H9 (cell line): ENCODE data around the gene DUOXA2. TPM values are rescaled to one million over a fixed set of nuclear protein-coding genes. Genes with fewer than 3 reads are reported as not detected.

ENCODE experiments used
- DNase-seq: peaks from one replicate; pipeline ENCODE4 v3.0.0-alpha.2; 2017
- H2AFZ ChIP-seq: one replicate; pipeline ENCODE4 v1.6.1; 2013; ENCODE audit warnings: mild to moderate bottlenecking, low read length, control low read depth, moderate library complexity
- H2AK5ac ChIP-seq: 2 replicates; pipeline ENCODE4 v1.6.1; 2013; ENCODE audit warnings: low read length, control low read depth, mixed read lengths; ENCODE audit not compliant: insufficient read length
- H2BK120ac ChIP-seq: one replicate; pipeline ENCODE4 v1.6.1; 2013; ENCODE audit warnings: low read depth, mild to moderate bottlenecking, low read length, control low read depth, inconsistent platforms; ENCODE audit not compliant: poor library complexity, severe bottlenecking
- H2BK12ac ChIP-seq: 2 replicates; pipeline ENCODE4 v1.6.1; 2013; ENCODE audit warnings: low read length, control low read depth, mixed read lengths, low read depth; ENCODE audit not compliant: insufficient read length
- H2BK15ac ChIP-seq: 2 replicates; pipeline ENCODE4 v1.6.1; 2013; ENCODE audit warnings: low read depth, low read length, control low read depth
- H2BK20ac ChIP-seq: one replicate; pipeline ENCODE4 v1.6.1; 2013; ENCODE audit warnings: low read depth, mild to moderate bottlenecking, low read length, control low read depth, inconsistent platforms; ENCODE audit not compliant: poor library complexity, severe bottlenecking
- H2BK5ac ChIP-seq: 2 replicates; pipeline ENCODE4 v1.6.1; 2013; ENCODE audit warnings: low read length, control low read depth, mixed read lengths; ENCODE audit not compliant: insufficient read length
- H3K14ac ChIP-seq: 2 replicates; pipeline ENCODE4 v1.6.1; 2013; ENCODE audit warnings: low read length, control low read depth; ENCODE audit not compliant: insufficient read depth
- H3K18ac ChIP-seq: 2 replicates; pipeline ENCODE4 v1.6.1; 2013; ENCODE audit warnings: low read depth, mild to moderate bottlenecking, mixed read lengths, low read length, control low read depth; ENCODE audit not compliant: insufficient read length
- H3K23ac ChIP-seq: 2 replicates; pipeline ENCODE4 v1.6.1; 2013; ENCODE audit warnings: low read length, control low read depth, mixed read lengths, low read depth; ENCODE audit not compliant: insufficient read length
- H3K23me2 ChIP-seq: 2 replicates; pipeline ENCODE4 v1.6.1; 2013; ENCODE audit warnings: low read depth, mild to moderate bottlenecking, mixed read lengths, low read length, control low read depth; ENCODE audit not compliant: insufficient read length, poor library complexity, severe bottlenecking
- H3K27ac ChIP-seq: 2 replicates; pipeline ENCODE4 v1.5.1; 2013; ENCODE audit warnings: low read length, control low read depth, mixed read lengths, low read depth; ENCODE audit not compliant: insufficient read length
- H3K27me3 ChIP-seq: 2 replicates; pipeline ENCODE4 v1.6.1; 2013; ENCODE audit warnings: low read length, control low read depth, inconsistent platforms; ENCODE audit not compliant: insufficient read depth
- H3K4ac ChIP-seq: 2 replicates; pipeline ENCODE4 v1.6.1; 2013; ENCODE audit warnings: low read depth, mild to moderate bottlenecking, control low read depth, inconsistent platforms, low read length, moderate library complexity
- H3K4me1 ChIP-seq: 2 replicates; pipeline ENCODE4 v1.6.1; 2013; ENCODE audit warnings: low read length, control low read depth, inconsistent platforms; ENCODE audit not compliant: insufficient read depth
- H3K4me2 ChIP-seq: 2 replicates; pipeline ENCODE4 v1.6.1; 2013; ENCODE audit warnings: low read length, control low read depth, mixed read lengths; ENCODE audit not compliant: insufficient read length, insufficient read depth
- H3K56ac ChIP-seq: 2 replicates; pipeline ENCODE4 v1.6.1; 2013; ENCODE audit warnings: low read depth, mild to moderate bottlenecking, mixed read lengths, low read length, control low read depth; ENCODE audit not compliant: insufficient read length
- H3K79me1 ChIP-seq: 2 replicates; pipeline ENCODE4 v1.6.1; 2013; ENCODE audit warnings: low read depth, mild to moderate bottlenecking, moderate library complexity, low read length, control low read depth, inconsistent platforms; ENCODE audit not compliant: insufficient read depth, poor library complexity, severe bottlenecking
- H3K79me2 ChIP-seq: 2 replicates; pipeline ENCODE4 v1.6.1; 2013; ENCODE audit warnings: low read length, control low read depth, inconsistent platforms; ENCODE audit not compliant: insufficient read depth
- H3K9ac ChIP-seq: 2 replicates; pipeline ENCODE4 v1.6.1; 2013; ENCODE audit warnings: low read length, control low read depth, mixed read lengths; ENCODE audit not compliant: insufficient read length; ENCODE audit errors: extremely low read depth
- H3K9me3 ChIP-seq: one replicate; pipeline ENCODE4 v1.6.1; 2013; ENCODE audit warnings: low read depth, low read length, inconsistent platforms; ENCODE audit not compliant: control insufficient read depth
- H3T11ph ChIP-seq: one replicate; pipeline ENCODE4 v1.6.1; 2013; ENCODE audit warnings: mild to moderate bottlenecking, low read length, control low read depth, inconsistent platforms
- H4K20me1 ChIP-seq: one replicate; pipeline ENCODE4 v1.6.1; 2013; ENCODE audit not compliant: control insufficient read depth, insufficient read length, insufficient read depth
- H4K5ac ChIP-seq: 2 replicates; pipeline ENCODE4 v1.6.1; 2013; ENCODE audit warnings: low read depth, mild to moderate bottlenecking, mixed read lengths, low read length, control low read depth; ENCODE audit not compliant: insufficient read length
- H4K8ac ChIP-seq: replicated peaks from 2 replicates; pipeline ENCODE4 v1.6.1; 2013; ENCODE audit warnings: low read length, control low read depth, mixed read lengths, low read depth; ENCODE audit not compliant: insufficient read length
- H4K91ac ChIP-seq: 2 replicates; pipeline ENCODE4 v1.6.1; 2013; ENCODE audit warnings: low read depth, mild to moderate bottlenecking, moderate library complexity, mixed read lengths, low read length, control low read depth; ENCODE audit not compliant: insufficient read length
- H3K27ac Mint-ChIP-seq, 3 experiments: 2 replicates in 2 of 3; 3 replicates in 1 of 3; pipeline ENCODE4 v1.8.0; 2020 to 2021; ENCODE audit warnings: mixed read lengths in 3 of 3, mild to moderate bottlenecking in 1 of 3, moderate library complexity in 1 of 3
- H3K27me3 Mint-ChIP-seq: 2 replicates; pipeline ENCODE4 v1.8.0; 2021; ENCODE audit warnings: low read depth, mild to moderate bottlenecking, moderate library complexity, mixed read lengths
- H3K36me3 Mint-ChIP-seq, 3 experiments: 2 replicates in 2 of 3; 3 replicates in 1 of 3; pipeline ENCODE4 v1.8.0; 2020 to 2021; ENCODE audit warnings: low read depth in 3 of 3, mixed read lengths in 3 of 3; ENCODE audit not compliant: insufficient read depth in 1 of 3
- H3K4me1 Mint-ChIP-seq, 2 experiments: 2 replicates each; pipeline ENCODE4 v1.8.0; 2020; ENCODE audit warnings: mixed read lengths in 2 of 2
- H3K4me3 Mint-ChIP-seq, 2 experiments: 2 replicates in 1 of 2; 3 replicates in 1 of 2; pipeline ENCODE4 v1.8.0; 2020 to 2021; ENCODE audit warnings: mild to moderate bottlenecking in 2 of 2, mixed read lengths in 2 of 2, moderate library complexity in 1 of 2
- H3K9me3 Mint-ChIP-seq, 2 experiments: 2 replicates in 1 of 2; 3 replicates in 1 of 2; pipeline ENCODE4 v1.8.0; 2020; ENCODE audit warnings: mild to moderate bottlenecking in 2 of 2, mixed read lengths in 2 of 2, moderate library complexity in 1 of 2
- CTCF ChIP-seq: fragments of 200-600 bp; sonication (generic); conservative IDR thresholded peaks from 3 replicates; pipeline ENCODE4 v1.8.0; 2021; ENCODE audit warnings: antibody characterized with exemption, mild to moderate bottlenecking
- WGBS: extraction: QIAGEN DNeasy Blood & Tissue Kit; methylation state at CpG from one replicate; pipeline ENCODE4 v1.1.7; 2013; ENCODE audit warnings: missing lambda C conversion rate, low lambda C conversion rate, mixed read lengths; ENCODE audit not compliant: insufficient read length; ENCODE audit errors: extremely low coverage; 5-methylcytosine and 5-hydroxymethylcytosine counted together
- total RNA-seq: library from RNA; stranded (reverse); gene quantifications from 2 replicates; pipeline ENCODE4 v1.2.1, GENCODE V29; 2021

DUOXA2 gene
- total RNA-seq, 1 experiment from 2014 or later = not detected

GRCh38 chr15:45100884-45101625, 13.1 kb upstream of the DUOXA2 start:
- no peaks in the 10 kb centered on the region for H3K79me2 ChIP-seq
- H3T11ph ChIP-seq = no peak overlapping the region
- no peak overlapping the region for H4K5ac ChIP-seq
- TF ChIP-seq CTCF = no peak
- H2BK20ac ChIP-seq = no peak overlapping the region
- peaks cover 6% of the 10 kb centered on the region; the same call in 1 of the 2 replicates for H3K4me1 ChIP-seq
- H2AK5ac ChIP-seq = no peak overlapping the region
- H3K14ac ChIP-seq = no peak overlapping the region
- no peak overlapping the region for H2BK15ac ChIP-seq
- no CpG with 5 or more reads among the region's 7 CpGs for WGBS
- no peak overlapping the region for H2BK5ac ChIP-seq
- H3K79me1 ChIP-seq = no peaks in the 10 kb centered on the region
- no peaks in the 10 kb centered on the region for H3K9me3 ChIP-seq
- Mint-ChIP-seq H3K36me3 (no peaks in the 10 kb centered on the region; a peak in 1 of 7 replicates), H3K4me3 (peak overlapping the region; percentile 10 to 21; a peak in 3 of 5 replicates), H3K4me1 (peaks cover 20 to 28% of the 10 kb centered on the region in 2 experiments), H3K27me3 (peaks cover 34% of the 10 kb centered on the region), H3K9me3 (no peaks in the 10 kb centered on the region; a peak in 1 of 5 replicates), H3K27ac (no peak overlapping the region; a peak in 1 of 7 replicates)
- no peaks in the 10 kb centered on the region for H3K27me3 ChIP-seq
- no peak overlapping the region for H2BK12ac ChIP-seq
- no peaks in the 10 kb centered on the region for H3K23me2 ChIP-seq
- no peak overlapping the region for H2BK120ac ChIP-seq
- no peak for DNase-seq
- no peak overlapping the region for H3K18ac ChIP-seq
- H3K4ac ChIP-seq = no peak overlapping the region
- no peak overlapping the region for H3K56ac ChIP-seq
- H3K9ac ChIP-seq = no peak overlapping the region
- no peaks in the 10 kb centered on the region for H4K20me1 ChIP-seq
- peak overlapping the region; percentile 38 for H3K4me2 ChIP-seq
- no peak overlapping the region for H4K8ac ChIP-seq
- H2AFZ ChIP-seq = no peak overlapping the region
- H4K91ac ChIP-seq = no peak overlapping the region
- H3K27ac ChIP-seq = no peak overlapping the region
- H3K23ac ChIP-seq = no peak overlapping the region
